Adrenal gland (tissue), 5 donors: ENCODE data around the gene TCEAL8.

Experiments
- POLR2A ChIP-seq, 2 donors: fragments of 450-650 bp; IDR thresholded peaks; one replicate each; pipeline ENCODE4 v1.6.1; 2017; ENCODE audit warnings: antibody characterized with exemption in 2 of 2, mild to moderate bottlenecking in 2 of 2, moderate library complexity in 1 of 2
- TF ChIP-seq, protein P1 (sequence below), 6 experiments: fragments of 450-650 bp in 4 of 6; fragments of 200-600 bp in 2 of 6; sonication (generic) in 1 of 6; IDR thresholded peaks; 1 replicate in 5 of 6; 2 replicates in 1 of 6; pipeline versions ENCODE4 v1.5.1 to v1.8.0; 2016 to 2021; ENCODE audit warnings: antibody characterized with exemption in 6 of 6, mild to moderate bottlenecking in 2 of 6, moderate library complexity in 1 of 6
- donor health status: DM: no; HTN: no; CAD: no.

DNA sequence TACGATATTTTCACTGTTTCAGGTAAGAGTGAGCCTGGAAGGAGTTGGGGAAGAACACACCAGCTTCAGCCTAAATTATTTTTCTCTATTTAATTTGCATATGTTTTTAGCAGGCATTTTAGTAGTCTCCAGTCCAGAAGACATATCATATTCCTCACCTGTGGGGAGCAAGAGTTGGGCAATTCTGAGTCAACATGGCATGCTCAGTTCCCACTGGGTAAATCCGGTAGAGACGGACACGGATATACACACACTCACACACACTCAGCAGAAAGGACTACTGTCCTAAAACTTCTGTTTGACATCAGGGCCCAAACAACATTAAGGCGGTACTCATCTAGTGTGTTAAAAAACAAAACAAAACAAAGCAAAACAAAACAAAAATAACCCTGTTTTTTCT lies 44.9 kb downstream of the TCEAL8 start:
- TF ChIP-seq, protein P1, sequence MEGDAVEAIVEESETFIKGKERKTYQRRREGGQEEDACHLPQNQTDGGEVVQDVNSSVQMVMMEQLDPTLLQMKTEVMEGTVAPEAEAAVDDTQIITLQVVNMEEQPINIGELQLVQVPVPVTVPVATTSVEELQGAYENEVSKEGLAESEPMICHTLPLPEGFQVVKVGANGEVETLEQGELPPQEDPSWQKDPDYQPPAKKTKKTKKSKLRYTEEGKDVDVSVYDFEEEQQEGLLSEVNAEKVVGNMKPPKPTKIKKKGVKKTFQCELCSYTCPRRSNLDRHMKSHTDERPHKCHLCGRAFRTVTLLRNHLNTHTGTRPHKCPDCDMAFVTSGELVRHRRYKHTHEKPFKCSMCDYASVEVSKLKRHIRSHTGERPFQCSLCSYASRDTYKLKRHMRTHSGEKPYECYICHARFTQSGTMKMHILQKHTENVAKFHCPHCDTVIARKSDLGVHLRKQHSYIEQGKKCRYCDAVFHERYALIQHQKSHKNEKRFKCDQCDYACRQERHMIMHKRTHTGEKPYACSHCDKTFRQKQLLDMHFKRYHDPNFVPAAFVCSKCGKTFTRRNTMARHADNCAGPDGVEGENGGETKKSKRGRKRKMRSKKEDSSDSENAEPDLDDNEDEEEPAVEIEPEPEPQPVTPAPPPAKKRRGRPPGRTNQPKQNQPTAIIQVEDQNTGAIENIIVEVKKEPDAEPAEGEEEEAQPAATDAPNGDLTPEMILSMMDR (IDR thresholded peaks at IDR 0.05) = no peak
- no peak for TF ChIP-seq POLR2A (IDR thresholded peaks at IDR 0.05)
